VCaP (cell line): ENCODE measurements around the gene PEX5.

ENCODE experiments used
- H3K27ac ChIP-seq: fragments of 450-650 bp; 2 replicates; pipeline ENCODE4 v1.5.1; 2017
- TF ChIP-seq, protein P1 (sequence below): fragments of 450-650 bp; conservative IDR thresholded peaks from 2 replicates; pipeline ENCODE4 v1.5.1; 2017; ENCODE audit warnings: mild to moderate bottlenecking, moderate library complexity

PEX5 gene

DNA sequence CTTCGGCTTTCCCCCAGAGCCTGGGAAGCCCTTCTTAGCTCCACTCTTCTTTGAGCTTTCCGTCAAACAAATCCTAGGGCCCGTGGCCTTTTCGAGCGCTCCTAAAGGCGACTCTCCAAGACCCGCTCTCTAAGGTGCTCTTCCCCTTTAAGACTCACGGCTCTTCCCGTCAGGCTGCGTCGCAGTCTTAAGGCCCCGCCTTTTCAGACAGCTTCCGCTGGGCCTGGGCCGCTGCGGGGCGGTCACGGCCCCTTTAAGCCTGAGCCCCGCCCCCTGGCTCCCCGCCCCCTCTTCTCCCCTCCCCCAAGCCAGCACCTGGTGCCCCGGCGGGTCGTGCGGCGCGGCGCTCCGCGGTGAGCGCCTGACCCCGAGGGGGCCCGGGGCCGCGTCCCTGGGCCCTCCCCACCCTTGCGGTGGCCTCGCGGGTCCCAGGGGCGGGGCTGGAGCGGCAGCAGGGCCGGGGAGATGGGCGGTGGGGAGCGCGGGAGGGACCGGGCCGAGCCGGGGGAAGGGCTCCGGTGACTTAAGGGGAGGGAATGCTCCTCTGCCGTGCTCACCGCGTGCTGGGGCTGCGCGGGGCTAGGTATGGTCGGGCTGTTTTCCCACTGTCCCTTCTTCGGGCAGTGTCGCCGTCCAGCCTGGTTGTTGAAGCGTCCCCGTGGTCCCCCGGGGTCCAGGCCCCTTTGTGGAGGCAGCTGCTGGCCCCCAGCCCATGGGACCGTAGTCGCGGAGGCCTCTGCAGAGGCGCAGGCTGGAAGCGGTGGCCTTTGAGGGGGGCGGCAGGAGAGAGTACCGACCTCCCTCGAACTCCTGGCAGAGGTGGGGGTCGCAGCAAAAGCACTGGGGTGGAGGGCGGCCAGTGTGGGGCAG lies at the start of gene PEX5:
PEX5 (plus strand) TSS at position 289 of the 870 bp plus-strand sequence. CDS start 692 bp downstream, outside the sequence.
- TF ChIP-seq, protein P1, sequence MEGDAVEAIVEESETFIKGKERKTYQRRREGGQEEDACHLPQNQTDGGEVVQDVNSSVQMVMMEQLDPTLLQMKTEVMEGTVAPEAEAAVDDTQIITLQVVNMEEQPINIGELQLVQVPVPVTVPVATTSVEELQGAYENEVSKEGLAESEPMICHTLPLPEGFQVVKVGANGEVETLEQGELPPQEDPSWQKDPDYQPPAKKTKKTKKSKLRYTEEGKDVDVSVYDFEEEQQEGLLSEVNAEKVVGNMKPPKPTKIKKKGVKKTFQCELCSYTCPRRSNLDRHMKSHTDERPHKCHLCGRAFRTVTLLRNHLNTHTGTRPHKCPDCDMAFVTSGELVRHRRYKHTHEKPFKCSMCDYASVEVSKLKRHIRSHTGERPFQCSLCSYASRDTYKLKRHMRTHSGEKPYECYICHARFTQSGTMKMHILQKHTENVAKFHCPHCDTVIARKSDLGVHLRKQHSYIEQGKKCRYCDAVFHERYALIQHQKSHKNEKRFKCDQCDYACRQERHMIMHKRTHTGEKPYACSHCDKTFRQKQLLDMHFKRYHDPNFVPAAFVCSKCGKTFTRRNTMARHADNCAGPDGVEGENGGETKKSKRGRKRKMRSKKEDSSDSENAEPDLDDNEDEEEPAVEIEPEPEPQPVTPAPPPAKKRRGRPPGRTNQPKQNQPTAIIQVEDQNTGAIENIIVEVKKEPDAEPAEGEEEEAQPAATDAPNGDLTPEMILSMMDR, result no peak
- H3K27ac ChIP-seq, result peak within 1 kb of the TSS; percentile 78

DNA sequence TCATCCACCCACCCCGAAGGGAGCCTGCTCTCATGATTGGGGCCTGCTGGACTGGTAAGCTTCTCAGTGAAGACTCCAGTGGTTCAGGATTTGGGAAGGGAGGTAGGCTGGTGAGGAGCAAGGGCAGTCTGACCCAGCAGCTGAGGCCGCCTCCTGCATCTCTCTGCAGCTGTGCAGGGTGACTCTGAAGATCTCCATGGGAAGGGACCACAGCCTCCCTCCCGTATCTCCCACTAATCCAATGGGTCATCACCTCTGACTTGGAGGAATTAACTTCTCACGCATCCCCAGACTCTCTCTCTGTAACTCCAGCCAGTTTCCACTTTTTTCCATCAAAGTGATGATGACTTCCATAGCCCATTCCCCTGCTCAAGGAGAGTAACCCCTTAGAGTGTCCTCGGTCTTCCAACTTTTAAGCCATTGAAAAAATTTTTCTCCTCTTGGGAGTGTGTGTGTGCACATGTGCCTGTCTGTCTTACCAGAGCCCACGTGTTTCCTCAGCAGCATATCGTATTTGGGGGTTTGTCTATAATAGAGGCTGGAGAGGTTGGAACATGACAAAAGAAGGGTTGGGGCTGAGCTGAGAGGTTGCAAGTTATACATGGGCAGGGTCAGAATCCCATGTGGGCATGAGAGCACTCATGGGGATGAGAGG lies 48.0 kb upstream of the PEX5 start:
- TF ChIP-seq, protein P1, result no peak
- no peak overlapping the region for H3K27ac ChIP-seq

DNA sequence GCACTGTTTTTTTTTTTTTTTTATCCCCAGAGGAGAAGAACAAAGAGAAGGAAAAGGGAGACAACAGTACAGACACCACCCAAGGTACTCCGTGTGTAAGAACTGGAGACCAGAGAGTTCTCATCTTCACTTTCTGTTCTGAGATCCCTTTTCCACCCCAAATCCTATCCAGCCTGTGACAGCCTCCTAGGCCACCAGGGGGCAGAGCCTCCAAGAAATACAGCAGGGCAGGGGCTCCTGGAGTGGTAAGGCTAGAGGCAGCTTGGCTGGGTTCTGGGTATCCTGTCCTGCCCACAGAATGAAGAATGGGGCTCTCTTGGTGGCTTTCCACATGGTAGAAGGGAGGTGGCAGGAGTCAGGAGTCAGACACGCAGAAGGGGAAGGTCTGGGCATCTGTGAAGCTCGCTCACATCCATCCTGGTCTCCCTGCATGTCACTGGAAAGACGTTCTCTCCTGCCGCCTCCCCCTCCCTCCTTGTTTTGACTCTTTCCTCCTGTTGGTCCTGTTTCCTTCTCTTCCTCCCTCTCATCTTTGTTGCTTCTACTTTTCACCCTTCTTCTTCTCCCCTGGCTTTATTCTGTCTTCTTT lies 47.3 kb upstream of the PEX5 start:
- H3K27ac ChIP-seq, result no peak overlapping the region
- TF ChIP-seq, protein P1, result peak; percentile 89

DNA sequence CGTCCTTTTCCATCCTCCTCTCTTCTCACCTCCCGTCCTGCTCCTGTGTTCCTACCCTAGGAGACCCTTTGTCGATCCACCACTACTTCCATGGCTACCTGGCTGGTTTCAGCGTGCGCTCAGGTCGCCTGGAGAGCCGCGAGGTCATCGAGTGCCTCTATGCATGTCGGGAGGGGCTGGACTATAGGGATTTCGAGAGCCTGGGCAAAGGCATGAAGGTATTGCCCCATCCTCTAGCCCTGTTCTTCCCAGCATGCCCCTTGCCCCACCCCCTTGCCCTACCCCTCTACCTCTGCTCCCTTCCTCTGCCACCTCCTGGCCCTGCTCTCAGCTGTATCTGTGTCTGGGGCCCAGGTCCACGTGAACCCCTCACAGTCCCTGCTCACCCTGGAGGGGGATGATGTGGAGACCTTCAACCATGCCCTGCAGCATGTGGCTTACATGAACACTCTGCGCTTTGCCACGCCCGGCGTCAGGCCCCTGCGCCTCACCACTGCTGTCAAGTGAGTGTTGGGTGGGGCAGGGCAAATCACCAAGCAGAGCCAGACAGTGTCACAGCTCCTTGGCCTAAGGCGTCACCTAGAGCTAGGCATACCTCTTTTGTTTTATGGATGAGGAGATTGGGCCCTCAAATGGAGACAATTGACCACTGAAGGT lies 46.5 kb upstream of the PEX5 start:
- TF ChIP-seq, protein P1, result no peak
- H3K27ac ChIP-seq, result no peak overlapping the region

DNA sequence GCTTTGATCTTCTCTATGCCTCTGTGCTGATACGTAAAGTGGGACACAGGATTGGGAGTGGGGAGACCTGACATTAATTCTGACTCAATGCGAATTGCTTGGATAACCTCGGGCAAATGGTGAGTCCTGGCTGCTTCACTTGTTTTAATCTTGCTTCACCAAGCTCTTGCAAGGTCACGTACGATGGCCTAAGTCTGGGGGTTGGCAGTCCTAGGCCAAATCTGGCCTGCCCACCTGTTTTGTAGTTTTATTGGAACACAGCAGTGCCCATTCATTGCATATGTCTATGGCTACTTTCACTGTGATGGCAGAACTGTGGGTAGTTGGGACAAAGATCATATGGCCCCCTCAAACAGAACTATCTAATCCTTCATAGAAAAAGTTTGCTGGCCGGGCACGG lies 45.9 kb upstream of the PEX5 start:
- TF ChIP-seq, protein P1, result no peak
- no peak overlapping the region for H3K27ac ChIP-seq

DNA sequence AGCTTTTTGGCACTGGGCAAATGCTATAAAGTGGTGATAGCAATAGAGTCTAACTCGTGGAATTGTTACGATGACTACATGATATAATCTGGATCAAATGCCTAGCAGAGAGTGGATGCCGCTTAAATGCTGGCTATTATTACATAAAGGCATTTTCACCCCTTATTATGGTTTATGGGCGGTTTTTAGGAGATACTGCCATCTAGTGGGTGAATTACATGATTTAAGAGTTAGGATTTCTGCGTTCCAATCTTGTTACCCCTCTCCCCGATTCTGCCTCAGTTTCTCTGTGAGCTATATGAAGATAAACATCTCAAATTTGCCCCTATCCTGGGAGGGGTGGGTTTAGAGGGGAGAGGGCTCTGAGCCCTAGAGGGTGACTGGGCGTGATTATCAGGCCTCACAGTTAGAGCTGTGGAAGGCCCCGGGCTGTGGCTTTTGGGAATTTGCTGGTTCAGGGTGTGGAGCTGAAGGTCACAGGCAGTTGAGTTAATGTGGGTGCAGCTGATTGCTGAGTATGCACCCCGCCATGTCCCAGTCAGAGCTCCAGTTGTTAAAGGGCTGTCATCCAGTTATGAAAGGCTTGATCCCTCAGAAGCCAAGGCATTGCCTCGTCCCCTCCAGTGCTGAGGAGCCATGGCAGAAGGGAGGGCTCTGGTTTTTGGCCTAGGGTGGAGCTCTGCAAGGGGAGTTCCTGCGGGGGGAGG lies 44.9 kb upstream of the PEX5 start:
- TF ChIP-seq, protein P1, result peak; percentile 86
- no peak overlapping the region for H3K27ac ChIP-seq
